HG02852 (cell line): Measurements from ENCODE around the gene DBET.
"Not testable (repeated sequence)": the region's sequence is repeated elsewhere in the genome, so short reads cannot be mapped to it uniquely, and the experiment has no call there.

Experiments
- ATAC-seq: cut with Tn5 transposase; IDR thresholded peaks from one replicate; pipeline ENCODE4 v1.9.1; 2021; ENCODE audit warnings: mild to moderate bottlenecking, moderate library complexity; ENCODE audit not compliant: unreplicated experiment

DBET gene

GRCh38 chr4:190049378-190050239 is 14.7 kb upstream of the DBET start:
- not testable (repeated sequence) for ATAC-seq

GRCh38 chr4:190058997-190059396 is 5.3 kb upstream of the DBET start:
- not testable (repeated sequence) for ATAC-seq

GRCh38 chr4:190064805-190065204 is 503 bp downstream of the DBET start:
- ATAC-seq: not testable (repeated sequence)

GRCh38 chr4:190068351-190068750 is 4.0 kb downstream of the DBET start:
- ATAC-seq: not testable (repeated sequence)

GRCh38 chr4:190093052-190093451 is 28.8 kb downstream of the DBET start:
- ATAC-seq: not testable (repeated sequence)

GRCh38 chr4:190094031-190094430 is 29.7 kb downstream of the DBET start:
- not testable (repeated sequence) for ATAC-seq

GRCh38 chr4:190095335-190095734 is 31.0 kb downstream of the DBET start:
- not testable (repeated sequence) for ATAC-seq

GRCh38 chr4:190099605-190100004 is 35.3 kb downstream of the DBET start:
- not testable (repeated sequence) for ATAC-seq

GRCh38 chr4:190101525-190101924 is 37.2 kb downstream of the DBET start:
- not testable (repeated sequence) for ATAC-seq

GRCh38 chr4:190106191-190106590 is 41.9 kb downstream of the DBET start:
- ATAC-seq: not testable (repeated sequence)

- not testable (repeated sequence) for ATAC-seq
Observed at GRCh38 chr4:190106611-190107480, 42.5 kb downstream of the DBET start.

- ATAC-seq: not testable (repeated sequence)
Observed at GRCh38 chr4:190107766-190108485, 43.6 kb downstream of the DBET start.

- ATAC-seq: not testable (repeated sequence)
Observed at GRCh38 chr4:190108756-190109155, 44.5 kb downstream of the DBET start.

- ATAC-seq: not testable (repeated sequence)
Observed at GRCh38 chr4:190109390-190110011, 45.2 kb downstream of the DBET start.

- not testable (repeated sequence) for ATAC-seq
Observed at GRCh38 chr4:190110033-190110432, 45.7 kb downstream of the DBET start.

- not testable (repeated sequence) for ATAC-seq
Observed at GRCh38 chr4:190110570-190111295, 46.4 kb downstream of the DBET start.

GRCh38 chr4:190112879-190113278 is 48.6 kb downstream of the DBET start:
- not testable (repeated sequence) for ATAC-seq

- not testable (repeated sequence) for ATAC-seq
Observed at GRCh38 chr4:190114991-190115390, 50.7 kb downstream of the DBET start.
